ENCODE results near the gene MMD2.

Gene MMD2

GRCh38 chr7:4929005-4929404 is 30.0 kb downstream of the MMD2 start:
- H3K27me3 ChIP-seq (ENCODE audit: insufficient read depth, low read length, poor library complexity, severe bottlenecking): no peaks in the 10 kb centered on the region
- H3K79me2 ChIP-seq (ENCODE audit: insufficient read depth, low read length): no peaks in the 10 kb centered on the region
- H2AFZ ChIP-seq (ENCODE audit: low read length): no peak overlapping the region

GRCh38 chr7:4928445-4928844 is 30.5 kb downstream of the MMD2 start:
- H3K9me3 ChIP-seq (ENCODE audit: insufficient read depth, low read depth, low read length): no peaks in the 10 kb centered on the region
- H3F3A ChIP-seq (ENCODE audit: low read depth): no peaks in the 10 kb centered on the region
- no peaks in the 10 kb centered on the region for H3K36me3 ChIP-seq (ENCODE audit: insufficient read depth, low read length)
- H3K4me3 ChIP-seq (ENCODE audit: low read length, poor library complexity, severe bottlenecking): no peak overlapping the region
- H3K9ac ChIP-seq (ENCODE audit: low read depth, low read length, poor library complexity, severe bottlenecking): no peak overlapping the region
- no peaks in the 10 kb centered on the region for H4K20me1 ChIP-seq (ENCODE audit: insufficient read depth, low read length, poor library complexity, severe bottlenecking)
- peaks cover 4% of the 10 kb centered on the region for H3K4me1 ChIP-seq (ENCODE audit: insufficient read depth, low read length, poor library complexity, severe bottlenecking)
- H2AFZ ChIP-seq (ENCODE audit: low read length): no peak overlapping the region
- no peaks in the 10 kb centered on the region for H3K27me3 ChIP-seq (ENCODE audit: insufficient read depth, low read length, poor library complexity, severe bottlenecking)
- H3K79me2 ChIP-seq (ENCODE audit: insufficient read depth, low read length): no peaks in the 10 kb centered on the region
- no peak for TF ChIP-seq EZH2phosphoT487 (IDR thresholded peaks at IDR 0.05; ENCODE audit: borderline replicate concordance)
- no peak for TF ChIP-seq CTCF (conservative IDR thresholded peaks at IDR 0.05; ENCODE audit: low read length)
- no peaks in the 10 kb centered on the region for H3K9me2 ChIP-seq (replicated peaks; ENCODE audit: low read depth, low read length)
- H3K4me2 ChIP-seq (ENCODE audit: low read depth, low read length, poor library complexity, severe bottlenecking): no peak overlapping the region

More at GRCh38 chr7:4929005-4929404, 30.0 kb downstream of the MMD2 start:
- no peaks in the 10 kb centered on the region for H3K9me3 ChIP-seq (ENCODE audit: insufficient read depth, low read depth, low read length)
- H3K9ac ChIP-seq (ENCODE audit: low read depth, low read length, poor library complexity, severe bottlenecking): no peak overlapping the region
- H3K4me1 ChIP-seq (ENCODE audit: insufficient read depth, low read length, poor library complexity, severe bottlenecking): peaks cover 4% of the 10 kb centered on the region
- no peaks in the 10 kb centered on the region for H3K9me2 ChIP-seq (replicated peaks; ENCODE audit: low read depth, low read length)
- no peak overlapping the region for H3K4me2 ChIP-seq (ENCODE audit: low read depth, low read length, poor library complexity, severe bottlenecking)
- TF ChIP-seq CTCF (conservative IDR thresholded peaks at IDR 0.05; ENCODE audit: low read length) (no peak), EZH2phosphoT487 (IDR thresholded peaks at IDR 0.05; ENCODE audit: borderline replicate concordance) (no peak)
- H3K4me3 ChIP-seq (ENCODE audit: low read length, poor library complexity, severe bottlenecking): no peak overlapping the region
- no peaks in the 10 kb centered on the region for H3K36me3 ChIP-seq (ENCODE audit: insufficient read depth, low read length)
- H3F3A ChIP-seq (ENCODE audit: low read depth): no peaks in the 10 kb centered on the region
- H4K20me1 ChIP-seq (ENCODE audit: insufficient read depth, low read length, poor library complexity, severe bottlenecking): no peaks in the 10 kb centered on the region

- Histone ChIP-seq H3K4me1 (ENCODE audit: insufficient read depth, low read length, poor library complexity, severe bottlenecking) (no peaks in the 10 kb centered on the region), H2AFZ (ENCODE audit: low read length) (no peak overlapping the region), H3K36me3 (ENCODE audit: insufficient read depth, low read length) (no peaks in the 10 kb centered on the region), H3K4me3 (ENCODE audit: low read length, poor library complexity, severe bottlenecking) (no peak overlapping the region), H4K20me1 (ENCODE audit: insufficient read depth, low read length, poor library complexity, severe bottlenecking) (no peaks in the 10 kb centered on the region), H3K9me3 (ENCODE audit: insufficient read depth, low read depth, low read length) (no peaks in the 10 kb centered on the region), H3K27me3 (ENCODE audit: insufficient read depth, low read length, poor library complexity, severe bottlenecking) (no peaks in the 10 kb centered on the region), H3K4me2 (ENCODE audit: low read depth, low read length, poor library complexity, severe bottlenecking) (no peak overlapping the region), H3F3A (ENCODE audit: low read depth) (no peaks in the 10 kb centered on the region), H3K9me2 (replicated peaks; ENCODE audit: low read depth, low read length) (no peaks in the 10 kb centered on the region), H3K79me2 (ENCODE audit: insufficient read depth, low read length) (no peaks in the 10 kb centered on the region), H3K9ac (ENCODE audit: low read depth, low read length, poor library complexity, severe bottlenecking) (no peak overlapping the region)
- TF ChIP-seq CTCF (conservative IDR thresholded peaks at IDR 0.05; ENCODE audit: low read length) (no peak), EZH2phosphoT487 (IDR thresholded peaks at IDR 0.05; ENCODE audit: borderline replicate concordance) (no peak)
These were observed 38.8 kb downstream of the MMD2 start for GRCh38 chr7:4919969-4920766.

All from Loucy (cell line).